Chondrocyte (in vitro differentiated cells): ENCODE results near the gene ESPNL. TPM values are rescaled to one million over a fixed set of nuclear protein-coding genes. Genes with fewer than 3 reads are reported as not detected.

Source experiments
- DNase-seq: peaks from one replicate; pipeline ENCODE4 v3.0.0; 2021; ENCODE audit warnings: mixed read lengths, low spot score
- H3K27ac Mint-ChIP-seq: one replicate; pipeline ENCODE4 v1.8.0; 2021; ENCODE audit warnings: mild to moderate bottlenecking, moderate library complexity, mixed read lengths; ENCODE audit not compliant: unreplicated experiment
- H3K27me3 Mint-ChIP-seq: 2 replicates; pipeline ENCODE4 v1.8.0; 2021; ENCODE audit warnings: low read depth, mixed read lengths
- H3K36me3 Mint-ChIP-seq: 2 replicates; pipeline ENCODE4 v1.8.0; 2021; ENCODE audit warnings: low read depth, mixed read lengths
- H3K4me1 Mint-ChIP-seq: 2 replicates; pipeline ENCODE4 v1.8.0; 2021; ENCODE audit warnings: low read depth, mild to moderate bottlenecking, mixed read lengths
- H3K4me3 Mint-ChIP-seq: one replicate; pipeline ENCODE4 v1.8.0; 2021; ENCODE audit warnings: mild to moderate bottlenecking, moderate library complexity, mixed read lengths; ENCODE audit not compliant: unreplicated experiment
- H3K9me3 Mint-ChIP-seq: 2 replicates; pipeline ENCODE4 v1.8.0; 2021; ENCODE audit warnings: low read depth, mixed read lengths
- total RNA-seq: library from RNA; stranded (reverse); gene quantifications from 3 replicates; pipeline ENCODE4 v1.2.1, GENCODE V29; 2021
- TF ChIP-seq, protein P1 (sequence below): fragments of 200-600 bp; sonication (generic); IDR thresholded peaks from 2 replicates; pipeline ENCODE4 v1.5.0; 2021; ENCODE audit warnings: antibody characterized with exemption, mild to moderate bottlenecking, moderate library complexity

ESPNL gene
- total RNA-seq, 1 donor from 2014 or later: 0.07 TPM

DNA sequence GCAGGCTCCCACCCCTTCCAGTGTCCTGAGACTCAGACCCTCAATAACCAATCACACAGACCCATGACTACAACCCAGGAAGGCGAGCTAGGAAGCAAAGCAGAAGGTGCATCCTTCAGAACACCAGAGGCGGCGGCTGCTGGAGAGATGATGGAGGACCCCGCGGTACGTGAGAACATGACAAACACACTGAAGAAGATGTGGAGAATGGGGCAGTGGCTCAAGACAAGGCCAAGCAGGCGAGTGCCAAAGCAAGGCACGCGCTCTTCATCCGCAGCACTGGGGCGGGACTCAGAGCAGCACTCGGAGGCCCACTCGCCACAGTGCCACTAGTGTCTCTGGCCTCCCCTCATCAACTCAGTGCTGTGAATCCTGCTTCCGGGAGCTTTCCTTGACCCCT is 72.3 kb downstream of the ESPNL start:
- Mint-ChIP-seq H3K36me3 (peaks cover 28% of the 10 kb centered on the region), H3K27ac (peak overlapping the region; percentile 80), H3K27me3 (no peaks in the 10 kb centered on the region), H3K4me1 (peaks cover 52% of the 10 kb centered on the region), H3K9me3 (no peaks in the 10 kb centered on the region), H3K4me3 (no peak overlapping the region)
- no peak for DNase-seq
- TF ChIP-seq, protein P1, sequence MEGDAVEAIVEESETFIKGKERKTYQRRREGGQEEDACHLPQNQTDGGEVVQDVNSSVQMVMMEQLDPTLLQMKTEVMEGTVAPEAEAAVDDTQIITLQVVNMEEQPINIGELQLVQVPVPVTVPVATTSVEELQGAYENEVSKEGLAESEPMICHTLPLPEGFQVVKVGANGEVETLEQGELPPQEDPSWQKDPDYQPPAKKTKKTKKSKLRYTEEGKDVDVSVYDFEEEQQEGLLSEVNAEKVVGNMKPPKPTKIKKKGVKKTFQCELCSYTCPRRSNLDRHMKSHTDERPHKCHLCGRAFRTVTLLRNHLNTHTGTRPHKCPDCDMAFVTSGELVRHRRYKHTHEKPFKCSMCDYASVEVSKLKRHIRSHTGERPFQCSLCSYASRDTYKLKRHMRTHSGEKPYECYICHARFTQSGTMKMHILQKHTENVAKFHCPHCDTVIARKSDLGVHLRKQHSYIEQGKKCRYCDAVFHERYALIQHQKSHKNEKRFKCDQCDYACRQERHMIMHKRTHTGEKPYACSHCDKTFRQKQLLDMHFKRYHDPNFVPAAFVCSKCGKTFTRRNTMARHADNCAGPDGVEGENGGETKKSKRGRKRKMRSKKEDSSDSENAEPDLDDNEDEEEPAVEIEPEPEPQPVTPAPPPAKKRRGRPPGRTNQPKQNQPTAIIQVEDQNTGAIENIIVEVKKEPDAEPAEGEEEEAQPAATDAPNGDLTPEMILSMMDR: no peak

DNA sequence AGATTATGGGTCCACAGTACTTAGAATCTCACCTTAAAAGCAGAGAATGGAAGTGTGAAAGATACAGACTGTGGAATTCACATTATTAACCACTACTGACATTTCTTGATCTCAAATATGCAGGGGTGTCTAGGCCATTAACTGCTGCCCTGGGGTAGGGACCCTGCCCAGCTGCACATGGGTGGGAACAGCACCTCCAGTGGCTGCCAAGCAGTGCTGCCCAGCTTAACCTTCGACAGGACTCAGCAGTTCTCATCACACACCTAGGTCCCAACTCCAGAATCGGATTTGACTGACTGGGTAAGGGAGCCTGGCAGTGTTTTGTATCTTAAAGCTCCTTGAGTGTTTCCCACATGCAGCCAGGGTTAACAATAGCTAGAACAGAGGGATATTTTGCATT is 73.6 kb downstream of the ESPNL start:
- H3K4me3 Mint-ChIP-seq: no peak overlapping the region
- peaks cover 40% of the 10 kb centered on the region for H3K4me1 Mint-ChIP-seq
- peak overlapping the region; percentile 80 for H3K27ac Mint-ChIP-seq
- no peak for DNase-seq
- H3K27me3 Mint-ChIP-seq: no peaks in the 10 kb centered on the region
- TF ChIP-seq, protein P1: peak; percentile 50
- no peaks in the 10 kb centered on the region for H3K9me3 Mint-ChIP-seq
- peaks cover 30% of the 10 kb centered on the region for H3K36me3 Mint-ChIP-seq

DNA sequence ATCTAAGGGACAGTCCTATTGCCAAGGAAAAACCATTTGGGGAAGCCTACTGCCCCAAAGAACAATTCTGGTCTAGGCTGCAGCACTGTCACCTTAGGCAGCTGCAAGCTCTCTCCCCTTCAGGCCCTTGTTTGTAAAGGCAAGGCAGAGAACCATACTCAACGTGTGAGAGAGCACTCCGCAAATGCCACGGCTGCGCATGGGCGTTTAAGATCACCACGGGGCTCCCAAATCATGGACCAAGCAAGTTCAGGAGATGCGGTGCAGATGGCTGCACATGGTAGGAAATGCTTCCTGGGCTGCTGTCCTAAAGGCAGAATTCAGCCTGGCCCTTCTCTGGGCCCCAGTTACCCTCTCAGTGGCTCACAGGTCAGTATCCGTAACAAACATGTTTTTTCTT is 74.2 kb downstream of the ESPNL start:
- DNase-seq: no peak
- no peaks in the 10 kb centered on the region for H3K9me3 Mint-ChIP-seq
- H3K27me3 Mint-ChIP-seq: no peaks in the 10 kb centered on the region
- no peak overlapping the region for H3K27ac Mint-ChIP-seq
- H3K36me3 Mint-ChIP-seq: peaks cover 35% of the 10 kb centered on the region
- TF ChIP-seq, protein P1: no peak
- no peak overlapping the region for H3K4me3 Mint-ChIP-seq
- peaks cover 35% of the 10 kb centered on the region for H3K4me1 Mint-ChIP-seq

DNA sequence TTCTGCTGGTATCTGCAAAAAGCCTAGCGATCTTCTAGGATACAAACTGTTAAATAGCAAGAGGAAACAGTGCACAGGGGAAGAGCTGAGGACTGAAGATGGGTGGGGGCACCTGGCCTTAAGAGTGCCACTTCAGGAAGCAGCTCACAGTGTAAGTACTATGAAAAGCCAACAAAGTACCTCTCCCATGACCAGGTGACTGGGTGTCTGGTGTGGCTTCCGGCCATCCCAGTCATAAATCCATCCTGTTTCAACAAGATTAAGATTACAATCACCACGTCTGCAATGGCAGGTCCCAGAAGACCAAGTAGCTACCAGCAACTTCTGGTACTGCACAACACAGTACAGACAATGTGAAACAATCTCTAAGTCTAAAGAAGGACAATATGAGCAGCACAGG is 74.6 kb downstream of the ESPNL start:
- H3K4me3 Mint-ChIP-seq: no peak overlapping the region
- DNase-seq: no peak

DNA sequence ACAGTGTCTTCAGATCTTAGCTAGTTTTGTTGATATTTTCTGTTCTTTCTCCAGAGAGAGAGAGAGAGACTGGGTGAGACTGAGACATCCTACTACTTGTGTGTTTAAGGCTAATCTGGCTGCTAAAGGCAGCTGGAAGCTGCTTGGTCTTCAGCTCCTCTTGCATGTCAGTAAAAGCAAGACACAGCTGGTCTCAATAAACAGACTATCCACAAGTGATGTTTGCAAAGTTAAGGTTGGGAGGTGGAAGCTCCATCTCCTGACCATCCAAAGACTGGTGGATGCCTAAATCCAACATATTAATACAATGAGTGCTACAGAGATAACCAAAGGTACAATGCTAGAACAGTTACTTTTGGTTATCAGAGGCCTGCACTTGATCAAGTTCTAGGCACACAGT is 76.5 kb downstream of the ESPNL start:
- Mint-ChIP-seq H3K36me3 (peaks cover 44% of the 10 kb centered on the region), H3K27me3 (no peaks in the 10 kb centered on the region), H3K9me3 (no peaks in the 10 kb centered on the region), H3K4me3 (no peak overlapping the region), H3K27ac (no peak overlapping the region), H3K4me1 (peaks cover 14% of the 10 kb centered on the region)
- DNase-seq: no peak
- TF ChIP-seq, protein P1: no peak

More for the DNA sequence above, 74.6 kb downstream of the ESPNL start:
- Mint-ChIP-seq H3K36me3 (peaks cover 37% of the 10 kb centered on the region), H3K27me3 (no peaks in the 10 kb centered on the region), H3K27ac (no peak overlapping the region), H3K4me1 (peaks cover 30% of the 10 kb centered on the region), H3K9me3 (no peaks in the 10 kb centered on the region)
- TF ChIP-seq, protein P1: no peak
